NCI-H345 (cell line): Measurements from ENCODE around the gene CTBP2.
"Not testable (repeated sequence)": the region's sequence is repeated elsewhere in the genome, so short reads cannot be mapped to it uniquely, and the experiment has no call there.

Experiments
- DNase-seq: peaks from one replicate; lab custom pipeline; 2025; lab: John Stamatoyannopoulos, UW

The CTBP2 gene

DNA sequence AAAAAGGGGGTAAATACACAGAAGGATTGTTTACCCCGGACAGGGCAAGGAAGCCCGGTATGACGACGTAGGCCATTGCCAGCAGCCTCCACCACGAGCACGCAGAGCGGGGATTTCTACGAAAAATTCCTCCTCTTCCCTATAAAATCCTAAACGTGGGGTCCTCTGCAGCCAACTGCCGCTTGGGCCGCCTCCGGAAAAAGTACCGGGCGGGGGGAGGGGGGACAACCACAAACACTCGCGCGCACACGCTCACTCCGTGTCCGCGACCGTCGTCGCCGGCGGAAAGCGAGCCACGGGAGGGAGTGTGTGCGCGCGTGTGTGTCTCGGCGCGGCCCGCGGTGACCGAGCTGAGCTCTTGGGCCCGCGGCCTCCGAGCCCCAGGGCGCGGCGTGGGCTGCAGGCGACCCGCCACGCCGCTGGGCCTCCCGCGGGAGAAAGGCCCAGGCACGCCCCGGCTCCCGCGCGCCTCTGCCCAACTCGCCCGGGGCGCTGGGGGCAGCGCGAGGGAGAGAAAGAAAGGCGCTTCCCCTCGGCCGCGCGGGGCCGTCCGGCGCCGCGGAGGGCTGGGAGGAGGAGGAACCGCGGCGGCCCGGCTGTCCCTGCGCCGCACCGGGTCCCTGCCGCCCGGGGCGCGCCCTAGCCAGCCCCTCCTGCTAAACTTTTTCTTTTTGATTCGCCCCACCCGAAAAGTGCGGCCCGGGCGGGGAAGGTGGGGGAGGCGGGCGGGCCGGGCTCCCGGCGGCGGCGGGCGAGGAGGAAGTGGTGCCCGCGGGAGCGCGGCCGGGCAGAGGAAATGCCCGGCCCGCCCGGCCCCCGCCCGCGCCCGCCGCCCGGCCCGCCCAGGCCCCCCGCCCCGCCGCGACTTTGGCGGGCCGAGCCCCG, 1.5 kb downstream of the CTBP2 start:
- DNase-seq = peak; percentile 29

- DNase-seq = no peak
These were observed 2.1 kb downstream of the CTBP2 start for GRCh38 chr10:125158275-125158600.

DNA sequence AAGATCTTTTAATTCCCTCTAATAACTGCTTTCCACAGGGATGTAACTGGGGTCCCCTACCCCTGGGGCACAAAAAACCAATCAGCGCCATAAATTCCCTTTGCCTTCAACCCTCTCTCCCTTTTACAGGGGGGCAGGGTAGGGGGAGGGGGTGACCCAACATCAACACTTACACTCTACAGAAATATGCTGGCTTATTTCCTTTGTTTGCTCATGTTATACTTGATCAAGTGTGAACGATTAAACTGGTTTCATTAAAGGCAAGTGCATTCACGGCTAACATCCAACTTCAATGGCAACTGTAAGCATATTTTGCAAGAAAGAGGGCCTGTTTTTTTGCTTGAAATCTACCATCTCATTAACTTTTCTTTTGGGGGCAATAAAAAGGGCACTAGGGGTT, 2.9 kb downstream of the CTBP2 start:
- peak; percentile 17 for DNase-seq

DNA sequence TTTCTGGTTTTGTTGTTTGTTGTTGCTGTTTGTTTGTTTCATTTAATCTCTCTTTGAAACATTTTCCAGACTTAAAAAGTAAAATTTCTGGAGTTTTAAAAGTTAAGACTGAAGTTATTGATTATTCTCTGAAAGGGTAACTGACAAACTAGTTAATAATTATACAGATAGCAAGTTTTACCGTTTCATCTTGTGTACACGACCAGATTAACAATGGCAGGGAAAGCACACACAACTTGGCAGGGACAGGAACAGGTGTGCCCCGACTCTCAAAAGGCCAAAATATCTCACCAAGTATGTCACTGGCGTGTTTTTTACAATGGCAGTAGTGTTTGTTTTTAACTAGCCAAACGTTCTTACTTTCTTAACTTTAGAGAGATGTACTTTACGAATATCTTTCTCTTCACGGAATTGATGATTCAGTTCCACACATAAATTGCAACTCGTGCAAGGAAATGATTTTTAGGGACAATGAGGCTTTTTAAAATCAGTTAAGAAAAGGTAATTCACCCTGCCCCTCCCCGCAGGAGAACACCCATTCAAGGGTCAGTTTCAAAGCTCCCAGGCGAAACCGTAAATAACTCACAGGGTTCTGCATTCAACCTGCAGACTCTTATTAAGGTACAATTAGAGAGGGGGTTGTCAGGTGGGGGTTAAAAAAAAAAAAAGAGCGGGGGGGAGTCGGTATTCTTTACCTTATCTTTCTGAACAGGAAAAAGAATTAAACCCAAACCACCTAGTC, 3.5 kb downstream of the CTBP2 start:
- peak; percentile 15 for DNase-seq

DNA sequence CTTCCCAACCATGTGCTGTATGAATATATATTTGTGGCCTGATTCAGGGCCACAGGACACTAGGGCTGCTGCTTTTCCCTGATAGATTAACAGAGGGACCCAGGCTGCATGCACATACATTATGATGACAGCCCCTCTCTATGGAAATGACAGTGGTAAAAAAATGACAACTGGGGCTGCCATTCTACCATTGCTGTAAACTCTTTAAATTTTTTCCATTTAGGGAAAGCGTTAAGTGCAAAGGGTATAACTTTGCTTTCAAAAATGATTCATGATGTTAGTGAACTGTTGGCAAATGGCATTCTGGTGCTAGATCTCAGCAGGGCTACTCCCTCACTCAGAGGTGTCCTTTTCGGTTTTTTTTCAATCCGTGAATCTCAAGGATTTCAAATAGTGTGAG, 4.2 kb downstream of the CTBP2 start:
- DNase-seq = no peak

DNA sequence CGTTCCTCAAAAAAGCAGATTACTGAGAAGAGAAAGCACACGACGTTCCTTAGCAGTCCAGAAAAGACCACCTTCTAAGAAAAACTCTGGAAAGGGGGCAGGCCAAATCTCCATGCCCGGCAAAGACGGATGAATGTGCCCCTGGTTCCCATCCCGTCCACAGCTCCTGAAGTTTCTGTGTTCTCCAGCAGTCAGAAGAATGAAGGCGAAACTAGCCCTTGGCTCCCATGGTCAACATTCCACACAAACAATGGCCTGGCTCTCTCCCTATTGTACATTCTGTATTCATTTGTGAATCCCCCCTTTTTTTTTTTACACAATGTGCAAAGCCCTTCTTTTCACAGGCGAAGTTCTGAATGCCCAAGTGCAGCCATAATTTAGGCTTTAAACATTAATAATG, 5.3 kb downstream of the CTBP2 start:
- DNase-seq = no peak

DNA sequence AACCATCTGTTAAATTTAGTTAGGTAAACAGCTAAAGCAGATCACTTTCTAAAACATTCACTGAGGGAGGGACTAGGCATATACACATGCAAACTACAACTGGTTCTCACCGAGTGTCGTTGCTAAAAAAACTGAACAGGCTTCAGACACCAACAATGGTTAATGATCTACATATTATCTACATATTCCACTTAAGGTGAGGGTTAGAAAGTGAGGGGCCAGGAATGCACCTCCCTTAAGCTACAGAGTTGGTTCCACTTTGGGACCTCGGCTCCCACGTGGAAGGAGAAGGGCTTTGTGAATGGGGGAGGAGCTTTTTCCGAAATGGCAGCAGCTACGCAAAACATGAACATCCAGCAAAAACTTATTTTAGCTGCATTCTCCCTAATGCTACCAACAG, 5.8 kb downstream of the CTBP2 start:
- no peak for DNase-seq

GRCh38 chr10:125153703-125154490, 6.5 kb downstream of the CTBP2 start:
- no peak for DNase-seq

- DNase-seq = peak; percentile 45
These were observed 7.7 kb downstream of the CTBP2 start for GRCh38 chr10:125152450-125153368.

DNA sequence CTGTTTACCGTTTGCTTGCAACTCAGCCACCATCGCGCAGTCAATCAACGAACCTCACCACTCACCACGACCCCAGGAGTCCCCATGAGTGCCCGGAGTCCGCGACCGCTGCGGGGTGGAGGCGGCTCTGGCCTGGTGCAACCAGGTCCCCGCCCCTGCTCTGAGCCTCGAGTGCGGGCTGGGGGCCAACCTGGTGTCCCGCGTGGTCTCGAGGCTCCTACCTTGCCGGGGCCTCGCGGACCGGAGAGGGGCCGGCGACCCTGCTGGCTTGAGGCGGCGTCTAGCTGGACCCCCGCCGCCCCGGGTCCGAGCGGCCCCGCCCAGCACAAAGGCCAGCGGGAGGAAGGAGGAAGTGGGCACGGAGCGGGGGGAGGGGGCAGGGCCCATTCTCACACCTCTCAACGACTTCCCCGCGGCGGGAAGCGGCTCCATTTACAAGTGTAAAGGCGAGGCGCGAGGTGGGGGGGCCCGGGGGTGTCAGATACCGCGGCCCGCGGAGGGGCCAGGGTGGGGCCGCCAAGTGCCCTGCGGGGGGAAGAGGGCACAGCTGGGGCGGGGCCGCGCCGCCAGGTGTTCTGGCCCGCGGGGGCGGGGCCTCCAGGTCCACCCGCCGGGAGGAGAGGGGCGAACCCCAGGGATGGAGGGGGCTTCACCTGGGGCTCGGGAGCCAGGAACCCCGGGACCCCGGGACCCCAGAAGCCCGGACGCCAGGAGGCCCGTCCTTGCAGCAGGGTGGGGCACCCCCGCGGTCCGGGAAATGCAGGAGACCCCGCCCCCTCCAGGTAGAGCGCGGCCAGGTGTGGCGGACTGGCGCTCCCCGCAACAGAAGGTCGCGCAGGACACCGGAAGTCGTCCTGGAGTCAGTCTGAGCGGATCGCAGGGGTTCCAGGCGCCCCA, 8.6 kb downstream of the CTBP2 start:
- DNase-seq = peak; percentile 74

- DNase-seq = no peak
These were observed 9.2 kb downstream of the CTBP2 start for GRCh38 chr10:125151170-125151552.

DNA sequence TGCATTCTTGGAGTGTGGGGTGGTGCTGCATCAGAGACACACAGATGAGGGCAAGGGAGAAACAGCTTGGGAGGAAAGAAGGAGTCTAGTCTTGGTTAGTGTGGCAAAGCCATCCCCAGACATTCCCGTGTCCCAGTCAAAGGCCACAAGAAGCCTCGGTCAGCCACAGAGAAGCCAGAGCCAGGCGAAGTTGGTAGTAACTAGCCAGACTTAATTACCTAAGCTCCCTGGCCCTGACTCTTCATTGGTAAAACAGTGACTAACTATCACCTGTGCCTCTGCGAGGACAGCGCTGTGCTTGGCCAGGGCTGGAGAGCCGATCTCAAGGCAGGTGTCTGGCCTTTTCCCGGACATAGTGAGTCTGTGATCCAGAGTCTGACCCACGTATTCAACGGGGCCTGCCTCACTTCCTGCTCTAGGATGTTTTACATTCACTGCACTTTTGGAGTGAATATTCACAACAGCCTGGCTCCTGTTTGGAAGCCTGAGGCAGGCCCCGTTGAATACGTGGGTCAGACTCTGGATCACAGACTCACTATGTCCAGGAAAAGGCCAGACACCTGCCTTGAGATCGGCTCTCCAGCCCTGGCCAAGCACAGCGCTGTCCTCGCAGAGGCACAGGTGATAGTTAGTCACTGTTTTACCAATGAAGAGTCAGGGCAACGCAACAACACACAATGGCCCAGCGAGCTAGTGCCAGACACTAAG, 9.8 kb downstream of the CTBP2 start:
- not testable (repeated sequence) for DNase-seq

DNA sequence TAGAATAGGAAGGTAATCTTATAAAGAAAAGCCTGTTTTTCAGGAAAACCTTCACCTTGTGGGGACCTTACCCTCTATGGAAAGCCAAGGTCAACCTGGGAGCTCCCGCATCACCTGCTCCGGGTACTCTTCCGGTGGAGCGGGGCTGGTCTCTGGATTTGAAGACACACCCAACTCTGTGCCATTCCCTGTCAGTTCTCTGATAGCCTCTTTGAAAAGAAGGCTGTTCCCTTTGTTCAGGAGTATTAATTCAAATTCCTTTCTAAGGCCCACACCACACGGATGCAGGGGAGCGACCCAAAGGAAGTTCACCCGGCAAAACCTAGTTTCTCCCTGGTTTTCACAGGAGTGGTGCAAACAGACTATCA, 10.7 kb downstream of the CTBP2 start:
- DNase-seq = peak; percentile 21

DNA sequence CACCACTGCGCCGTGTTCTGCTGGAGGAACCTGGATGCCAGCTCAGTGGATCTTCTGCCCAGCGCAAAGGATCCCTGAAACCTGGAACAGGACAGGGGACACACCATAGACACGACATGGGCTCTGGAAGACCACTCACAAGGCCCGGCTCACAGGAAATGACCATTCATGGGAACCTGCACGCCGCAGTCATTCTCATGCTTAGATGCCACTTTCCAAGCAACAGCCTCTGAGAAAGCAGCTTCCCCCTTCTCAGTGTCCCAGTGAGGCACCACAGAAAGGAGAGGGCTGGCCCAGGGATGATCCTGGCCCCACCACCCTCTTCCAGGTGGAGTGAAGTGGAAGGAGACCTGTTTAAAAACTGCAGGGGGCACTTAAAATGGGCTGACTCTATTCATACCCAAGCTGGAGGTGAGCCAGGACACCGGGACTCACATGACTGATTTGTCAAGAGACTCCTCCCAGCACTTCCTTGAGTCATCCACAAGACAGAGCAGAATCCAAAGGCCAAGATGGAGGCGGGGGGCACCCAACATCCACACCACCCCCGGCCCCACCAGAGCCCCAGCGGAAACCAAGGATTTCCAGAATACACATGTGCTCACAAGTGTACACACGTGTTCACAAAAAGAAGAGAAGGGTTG, 11.2 kb downstream of the CTBP2 start:
- peak; percentile 88 for DNase-seq

DNA sequence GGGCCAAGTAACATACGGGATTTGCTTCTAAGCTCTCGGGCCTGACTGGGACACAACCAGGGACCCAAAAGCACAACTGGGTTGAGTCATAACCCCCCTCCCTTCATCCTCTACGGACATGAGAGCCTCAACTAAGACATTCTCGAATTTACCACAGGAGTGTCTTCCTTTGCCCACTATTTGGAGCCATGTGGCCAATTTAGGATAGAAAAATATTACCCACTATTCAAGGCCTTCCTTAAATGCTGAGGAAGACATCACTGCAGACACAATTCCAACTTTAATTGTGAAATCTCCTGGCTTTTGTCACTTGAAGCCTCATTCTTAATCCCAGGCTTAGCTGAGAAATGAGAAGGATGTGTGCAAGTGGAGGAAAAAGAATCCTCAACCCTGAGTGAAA, 11.8 kb downstream of the CTBP2 start:
- DNase-seq = no peak

DNA sequence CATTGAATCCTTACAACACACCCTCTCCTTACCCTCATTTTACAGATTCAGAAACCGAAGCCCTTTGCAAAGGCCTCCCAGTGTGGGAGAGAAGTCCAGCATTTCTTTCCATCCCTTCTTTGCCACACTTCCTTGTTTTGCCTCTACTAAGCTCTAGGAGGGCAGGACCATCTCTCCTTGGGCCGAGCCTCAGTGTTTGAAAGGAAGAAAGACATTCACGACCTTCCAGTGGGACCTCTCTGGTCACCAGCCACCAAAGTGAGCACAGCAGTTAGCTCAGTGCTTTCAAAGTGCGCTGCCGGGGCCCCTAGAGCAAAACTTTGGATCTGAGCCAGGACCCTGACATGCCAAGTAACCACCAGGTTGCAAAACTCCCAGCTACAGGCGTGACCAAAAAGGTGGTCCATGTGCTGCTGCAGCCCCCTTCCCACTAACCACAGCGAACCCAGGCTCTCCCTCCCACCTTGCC, 12.4 kb downstream of the CTBP2 start:
- DNase-seq = peak; percentile 12

DNA sequence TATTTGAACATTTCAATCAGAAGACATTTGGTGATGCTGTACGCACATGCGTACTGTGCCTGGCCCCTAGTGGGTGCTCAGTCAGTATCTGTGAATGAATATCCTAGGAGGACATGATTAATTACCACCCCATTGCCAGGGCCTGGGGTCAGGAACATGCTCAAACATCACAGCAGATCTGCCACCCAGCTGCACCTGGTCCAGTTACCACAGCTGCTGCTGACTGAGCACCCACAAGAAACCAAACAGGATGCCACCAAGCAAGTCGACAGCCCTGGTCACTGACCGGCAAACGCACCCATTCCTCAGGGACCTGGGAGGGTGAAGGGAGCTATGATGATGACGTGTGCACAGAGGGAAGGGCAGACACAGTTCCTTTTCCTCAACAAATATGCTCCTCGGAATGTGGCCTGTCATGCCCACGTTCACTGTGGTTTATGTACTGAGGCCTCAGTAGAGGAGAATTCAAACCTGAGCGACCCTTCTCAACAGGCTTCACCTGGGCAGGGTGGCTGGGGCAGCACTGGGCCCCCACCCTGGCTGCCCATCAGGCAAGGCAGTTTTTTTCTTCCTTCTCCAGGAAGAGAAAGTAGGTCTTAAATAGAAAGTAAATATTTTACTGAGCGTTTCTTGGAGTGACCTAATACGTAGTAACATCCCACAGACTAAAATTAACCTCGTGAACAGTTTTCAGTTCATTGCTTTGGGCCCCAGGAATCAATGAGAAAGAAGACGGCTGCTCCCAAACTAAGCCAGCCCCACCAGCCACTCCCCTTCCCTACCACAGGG, 13.4 kb downstream of the CTBP2 start:
- DNase-seq = no peak

GRCh38 chr10:125145636-125146035, 14.7 kb downstream of the CTBP2 start:
- no peak for DNase-seq
